HepG2 (cell line): ENCODE results near the gene AMIGO1. TPM values are rescaled to one million over a fixed set of nuclear protein-coding genes. Genes with fewer than 3 reads are reported as not detected.

Source experiments
- CREB1 ChIP-seq, 2 experiments: fragments of 450-650 bp in 1 of 2; IDR thresholded peaks; 2 replicates each; pipeline ENCODE4 v1.6.1; 2016 to 2017; ENCODE audit warnings: control low read depth in 1 of 2, mild to moderate bottlenecking in 1 of 2, missing compliant biosample characterization in 1 of 2, missing genetic modification characterization in 1 of 2
- HCFC1 ChIP-seq: fragments of 150-350 bp; IDR thresholded peaks from 2 replicates; pipeline ENCODE4 v1.6.1; 2014; ENCODE audit warnings: low read depth, low read length
- HOXA9 ChIP-seq: sonication (generic); formaldehyde crosslinking; IDR thresholded peaks from 2 replicates; pipeline ENCODE4 v1.8.1; 2022; ENCODE audit warnings: missing genetic modification reagents, mild to moderate bottlenecking, moderate library complexity, borderline replicate concordance
- KDM2A ChIP-seq: sonication (generic); formaldehyde crosslinking; IDR thresholded peaks from 2 replicates; pipeline ENCODE4 v1.4.0; 2020; ENCODE audit warnings: low read depth, missing genetic modification reagents, borderline replicate concordance
- MED13 ChIP-seq: sonication (generic); formaldehyde crosslinking; IDR thresholded peaks from 2 replicates; pipeline ENCODE4 v1.5.0; 2020; ENCODE audit warnings: missing genetic modification reagents
- NBN ChIP-seq: fragments of 450-650 bp; conservative IDR thresholded peaks from 2 replicates; pipeline ENCODE4 v1.6.1; 2017
- NFKBIZ ChIP-seq: IDR thresholded peaks from 2 replicates; pipeline ENCODE4 v1.6.1; 2018; ENCODE audit warnings: missing genetic modification reagents, missing compliant biosample characterization
- REPIN1 ChIP-seq: sonication (generic); formaldehyde crosslinking; IDR thresholded peaks from 2 replicates; pipeline ENCODE4 v1.8.0; 2022; ENCODE audit warnings: missing genetic modification reagents, low read depth, mild to moderate bottlenecking, borderline replicate concordance
- ZMYM3 ChIP-seq: sonication (generic); formaldehyde crosslinking; IDR thresholded peaks from 2 replicates; pipeline ENCODE4 v1.5.1; 2020; ENCODE audit warnings: mild to moderate bottlenecking, missing genetic modification reagents
- ZNF224 ChIP-seq: sonication (generic); formaldehyde crosslinking; IDR thresholded peaks from 2 replicates; pipeline ENCODE4 v1.5.0; 2020; ENCODE audit warnings: mild to moderate bottlenecking, missing genetic modification reagents
- ZNF354B ChIP-seq: sonication (generic); formaldehyde crosslinking; IDR thresholded peaks from 2 replicates; pipeline ENCODE4 v1.8.0; 2022; ENCODE audit warnings: mild to moderate bottlenecking, missing genetic modification reagents
- ZNF543 ChIP-seq: sonication (generic); formaldehyde crosslinking; IDR thresholded peaks from 2 replicates; pipeline ENCODE4 v1.4.0; 2020; ENCODE audit warnings: mild to moderate bottlenecking, missing genetic modification reagents
- ZNF552 ChIP-seq: sonication (generic); formaldehyde crosslinking; IDR thresholded peaks from 2 replicates; pipeline ENCODE4 v1.9.0; 2022; ENCODE audit warnings: missing genetic modification reagents, mild to moderate bottlenecking, borderline replicate concordance
- ZNF891 ChIP-seq: sonication (generic); formaldehyde crosslinking; IDR thresholded peaks from 2 replicates; pipeline ENCODE4 v1.5.0; 2020; ENCODE audit warnings: mild to moderate bottlenecking, missing genetic modification reagents
- polyA plus RNA-seq, 8 experiments: library from polyadenylated mRNA; depleted of rRNA in 3 of 8; stranded (reverse) in 7 of 8; unstranded in 1 of 8; fragments of >200 nt; fragmentation: Illumina TruSeq in 4 of 8; extraction: Trizol in 4 of 8; gene quantifications; 2 replicates each; pipeline versions ENCODE4 v1.2.1 to v1.2.3, GENCODE V29; 2011 to 2016; ENCODE audit warnings: low read depth in 4 of 8, missing spikeins in 1 of 8, mixed read lengths in 1 of 8; ENCODE audit not compliant: insufficient read depth in 1 of 8
- total RNA-seq, 5 experiments: library from RNA; depleted of rRNA; stranded (reverse); fragments of >200 nt; fragmentation: Illumina TruSeq; extraction: Trizol; gene quantifications; 2 replicates each; pipeline ENCODE4 v1.2.3, GENCODE V29; 2016; ENCODE audit warnings: low read depth in 1 of 5
- TF ChIP-seq, protein P1 (sequence below): IDR thresholded peaks from 2 replicates; pipeline ENCODE4 v1.6.1; 2016; ENCODE audit warnings: low read depth, borderline replicate concordance
- TF ChIP-seq, protein P2 (sequence below): sonication (generic); formaldehyde crosslinking; IDR thresholded peaks from 2 replicates; pipeline ENCODE4 v1.4.0; 2020; ENCODE audit warnings: missing genetic modification reagents
- TF ChIP-seq, protein P3 (sequence below), 2 experiments: sonication (generic) in 1 of 2; formaldehyde crosslinking in 1 of 2; IDR thresholded peaks; 2 replicates each; pipeline versions ENCODE4 v1.4.0 to v1.6.1; 2016 to 2020; ENCODE audit warnings: borderline replicate concordance in 1 of 2, low read depth in 1 of 2, mild to moderate bottlenecking in 1 of 2, missing genetic modification reagents in 1 of 2
- TF ChIP-seq, protein P4 (sequence below): sonication (generic); formaldehyde crosslinking; IDR thresholded peaks from 2 replicates; pipeline ENCODE4 v1.5.0; 2020; ENCODE audit warnings: mild to moderate bottlenecking, missing genetic modification reagents, borderline replicate concordance

Gene AMIGO1
- total and polyA plus RNA-seq, 2 of the 13 experiments (the other 11 are each of a cell fraction or from before 2014, with no cell fraction given): 0.40 to 1.3 TPM

DNA sequence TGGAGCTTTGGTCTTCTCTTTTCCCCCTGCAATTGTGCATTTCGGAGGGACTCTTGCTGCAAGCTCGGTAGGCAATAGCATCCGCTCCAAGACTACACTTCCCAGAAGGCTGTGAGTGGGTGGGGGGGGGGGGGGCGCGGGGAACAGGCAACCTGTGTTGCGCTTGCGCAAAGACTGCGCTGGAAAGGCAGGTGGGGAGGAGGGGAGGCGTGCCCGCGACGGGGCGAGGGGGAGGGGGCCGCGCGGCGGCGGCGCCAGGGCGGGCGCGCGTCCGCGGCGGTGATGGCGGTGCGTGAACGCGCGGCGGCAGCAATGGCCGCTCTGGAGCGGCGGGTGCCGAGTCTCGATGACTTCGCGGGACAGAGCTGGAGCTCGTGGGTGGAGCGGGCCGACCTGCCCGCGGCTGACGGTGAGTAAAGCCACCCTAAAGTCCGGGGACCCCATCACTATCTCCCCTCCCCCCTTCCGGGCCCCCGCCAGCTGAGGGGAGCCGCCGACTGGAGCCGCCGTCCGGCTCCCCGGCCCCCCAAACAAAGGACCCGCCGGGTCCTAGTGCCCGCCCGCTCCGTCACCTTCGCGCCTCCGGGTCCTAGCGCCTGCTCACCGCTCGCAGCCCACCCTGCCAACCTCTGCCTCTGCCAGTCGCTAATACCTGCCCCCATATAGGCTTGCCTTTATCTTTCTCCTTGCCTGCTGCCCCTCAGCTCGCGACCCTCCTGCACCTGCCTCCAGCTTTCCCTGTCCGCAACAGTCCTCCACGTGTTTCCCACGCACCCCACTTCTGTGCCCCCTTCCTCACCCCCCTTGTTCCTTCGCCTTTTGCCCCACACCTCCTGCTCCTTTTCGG, 25.6 kb downstream of the AMIGO1 start, which contains the start of gene ATXN7L2 (continued):
- TF ChIP-seq, protein P1, sequence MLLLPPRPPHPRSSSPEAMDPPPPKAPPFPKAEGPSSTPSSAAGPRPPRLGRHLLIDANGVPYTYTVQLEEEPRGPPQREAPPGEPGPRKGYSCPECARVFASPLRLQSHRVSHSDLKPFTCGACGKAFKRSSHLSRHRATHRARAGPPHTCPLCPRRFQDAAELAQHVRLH: peak; percentile 34; the same call in 1 of the 2 replicates
- peak; percentile 80; the same call in 1 of the 2 replicates for TF ChIP-seq ZNF552 (CRISPR knock-in tag)
- TF ChIP-seq REPIN1: no peak
- TF ChIP-seq CREB1 (IDR thresholded peaks at IDR 0.05): peak; percentile 62; the same call in 1 of the 2 replicates
- peak; percentile 31; the same call in 1 of the 2 replicates for TF ChIP-seq CREB1 (CRISPR knock-in tag; IDR thresholded peaks at IDR 0.05)
- peak; percentile 70 for TF ChIP-seq HCFC1
- peak; percentile 77 for TF ChIP-seq KDM2A (CRISPR knock-in tag)
- TF ChIP-seq NBN: no peak
- 0 out of 2 replicates have a peak, but pooled peaks have one; percentile 44 for TF ChIP-seq HOXA9 (CRISPR knock-in tag)
- peak; percentile 94; the same call in 1 of the 2 replicates for TF ChIP-seq ZNF891
- TF ChIP-seq NFKBIZ (CRISPR knock-in tag): no peak
- TF ChIP-seq, protein P2, sequence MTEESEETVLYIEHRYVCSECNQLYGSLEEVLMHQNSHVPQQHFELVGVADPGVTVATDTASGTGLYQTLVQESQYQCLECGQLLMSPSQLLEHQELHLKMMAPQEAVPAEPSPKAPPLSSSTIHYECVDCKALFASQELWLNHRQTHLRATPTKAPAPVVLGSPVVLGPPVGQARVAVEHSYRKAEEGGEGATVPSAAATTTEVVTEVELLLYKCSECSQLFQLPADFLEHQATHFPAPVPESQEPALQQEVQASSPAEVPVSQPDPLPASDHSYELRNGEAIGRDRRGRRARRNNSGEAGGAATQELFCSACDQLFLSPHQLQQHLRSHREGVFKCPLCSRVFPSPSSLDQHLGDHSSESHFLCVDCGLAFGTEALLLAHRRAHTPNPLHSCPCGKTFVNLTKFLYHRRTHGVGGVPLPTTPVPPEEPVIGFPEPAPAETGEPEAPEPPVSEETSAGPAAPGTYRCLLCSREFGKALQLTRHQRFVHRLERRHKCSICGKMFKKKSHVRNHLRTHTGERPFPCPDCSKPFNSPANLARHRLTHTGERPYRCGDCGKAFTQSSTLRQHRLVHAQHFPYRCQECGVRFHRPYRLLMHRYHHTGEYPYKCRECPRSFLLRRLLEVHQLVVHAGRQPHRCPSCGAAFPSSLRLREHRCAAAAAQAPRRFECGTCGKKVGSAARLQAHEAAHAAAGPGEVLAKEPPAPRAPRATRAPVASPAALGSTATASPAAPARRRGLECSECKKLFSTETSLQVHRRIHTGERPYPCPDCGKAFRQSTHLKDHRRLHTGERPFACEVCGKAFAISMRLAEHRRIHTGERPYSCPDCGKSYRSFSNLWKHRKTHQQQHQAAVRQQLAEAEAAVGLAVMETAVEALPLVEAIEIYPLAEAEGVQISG (CRISPR knock-in tag): peak; percentile 68
- TF ChIP-seq ZNF224 (CRISPR knock-in tag): no peak
- TF ChIP-seq ZMYM3: peak; percentile 97
- TF ChIP-seq, protein P3, sequence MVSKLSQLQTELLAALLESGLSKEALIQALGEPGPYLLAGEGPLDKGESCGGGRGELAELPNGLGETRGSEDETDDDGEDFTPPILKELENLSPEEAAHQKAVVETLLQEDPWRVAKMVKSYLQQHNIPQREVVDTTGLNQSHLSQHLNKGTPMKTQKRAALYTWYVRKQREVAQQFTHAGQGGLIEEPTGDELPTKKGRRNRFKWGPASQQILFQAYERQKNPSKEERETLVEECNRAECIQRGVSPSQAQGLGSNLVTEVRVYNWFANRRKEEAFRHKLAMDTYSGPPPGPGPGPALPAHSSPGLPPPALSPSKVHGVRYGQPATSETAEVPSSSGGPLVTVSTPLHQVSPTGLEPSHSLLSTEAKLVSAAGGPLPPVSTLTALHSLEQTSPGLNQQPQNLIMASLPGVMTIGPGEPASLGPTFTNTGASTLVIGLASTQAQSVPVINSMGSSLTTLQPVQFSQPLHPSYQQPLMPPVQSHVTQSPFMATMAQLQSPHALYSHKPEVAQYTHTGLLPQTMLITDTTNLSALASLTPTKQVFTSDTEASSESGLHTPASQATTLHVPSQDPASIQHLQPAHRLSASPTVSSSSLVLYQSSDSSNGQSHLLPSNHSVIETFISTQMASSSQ (IDR thresholded peaks at IDR 0.05; ENCODE audit: low read depth): no peak
- TF ChIP-seq, protein P3 (CRISPR knock-in tag; IDR thresholded peaks at IDR 0.05; ENCODE audit: borderline replicate concordance): peak; percentile 26; the same call in 1 of the 2 replicates
- no peak; the same call in 1 of the 2 replicates for TF ChIP-seq ZNF543
- TF ChIP-seq, protein P4, sequence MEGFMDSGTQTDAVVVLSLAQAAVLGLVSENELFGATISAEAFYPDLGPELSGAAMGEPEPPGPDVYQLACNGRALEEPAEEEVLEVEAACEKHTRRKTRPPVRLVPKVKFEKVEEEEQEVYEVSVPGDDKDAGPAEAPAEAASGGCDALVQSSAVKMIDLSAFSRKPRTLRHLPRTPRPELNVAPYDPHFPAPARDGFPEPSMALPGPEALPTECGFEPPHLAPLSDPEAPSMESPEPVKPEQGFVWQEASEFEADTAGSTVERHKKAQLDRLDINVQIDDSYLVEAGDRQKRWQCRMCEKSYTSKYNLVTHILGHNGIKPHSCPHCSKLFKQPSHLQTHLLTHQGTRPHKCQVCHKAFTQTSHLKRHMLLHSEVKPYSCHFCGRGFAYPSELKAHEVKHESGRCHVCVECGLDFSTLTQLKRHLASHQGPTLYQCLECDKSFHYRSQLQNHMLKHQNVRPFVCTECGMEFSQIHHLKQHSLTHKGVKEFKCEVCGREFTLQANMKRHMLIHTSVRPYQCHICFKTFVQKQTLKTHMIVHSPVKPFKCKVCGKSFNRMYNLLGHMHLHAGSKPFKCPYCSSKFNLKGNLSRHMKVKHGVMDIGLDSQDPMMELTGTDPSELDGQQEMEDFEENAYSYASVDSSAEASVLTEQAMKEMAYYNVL (CRISPR knock-in tag): 0 out of 2 replicates have a peak, but pooled peaks have one; percentile 22
- TF ChIP-seq MED13 (CRISPR knock-in tag): peak; percentile 42; the same call in 1 of the 2 replicates
- TF ChIP-seq ZNF354B (CRISPR knock-in tag): no peak
